ENCODE measurements around the gene SIN3A. TPM values are rescaled to one million over a fixed set of nuclear protein-coding genes. Genes with fewer than 3 reads are reported as not detected.
"Not testable (repeated sequence)": the region's sequence is repeated elsewhere in the genome, so short reads cannot be mapped to it uniquely, and the experiment has no call there.

Gene SIN3A
- total and polyA plus RNA-seq, 2 experiments from 2014 or later: 19.2 to 41.1 TPM

GRCh38 chr15:75348034-75348561, 103.4 kb downstream of the SIN3A start:
- Histone ChIP-seq H3K4me1 (ENCODE audit: low read depth) (no peaks in the 10 kb centered on the region), H3K4me3 (peak overlapping the region; percentile 89), H3K36me3 (no peaks in the 10 kb centered on the region), H3K27me3 (no peaks in the 10 kb centered on the region), H3K9me3 (ENCODE audit: low read depth) (no peaks in the 10 kb centered on the region), H3K27ac (no peak overlapping the region)
- peak; percentile 13 to 38 for DNase-seq (ENCODE audit: low read depth in 1 of 2, low spot score in 1 of 2)
- TF ChIP-seq CTCF (IDR thresholded peaks at IDR 0.05; ENCODE audit: low read depth, low read length): no peak

GRCh38 chr15:75347222-75348033, 104.1 kb downstream of the SIN3A start:
- Histone ChIP-seq H3K27me3 (no peaks in the 10 kb centered on the region), H3K4me1 (ENCODE audit: low read depth) (no peaks in the 10 kb centered on the region)
- no peak for TF ChIP-seq CTCF (IDR thresholded peaks at IDR 0.05; ENCODE audit: low read depth, low read length)

GRCh38 chr15:75346796-75347221, 104.7 kb downstream of the SIN3A start, which contains the start of gene NEIL1:
Gene NEIL1 (plus strand): TSS chr15:75347039. CDS start chr15:75348906, 1,867 bp downstream.
- Histone ChIP-seq H3K4me3 (peak within 1 kb of the TSS; percentile 89), H3K27me3 (no peaks in the 10 kb centered on the region), H3K36me3 (no peaks in the 10 kb centered on the region), H3K4me1 (ENCODE audit: low read depth) (no peaks in the 10 kb centered on the region), H3K9me3 (ENCODE audit: low read depth) (no peaks in the 10 kb centered on the region), H3K27ac (no peak within 1 kb of the TSS)
- DNase-seq (ENCODE audit: low read depth in 1 of 2, low spot score in 1 of 2): no peak
- no peak for TF ChIP-seq CTCF (IDR thresholded peaks at IDR 0.05; ENCODE audit: low read depth, low read length)

More at GRCh38 chr15:75347222-75348033, 104.1 kb downstream of the SIN3A start:
- peak overlapping the region; percentile 89 for H3K4me3 ChIP-seq
- H3K36me3 ChIP-seq: no peaks in the 10 kb centered on the region
- H3K9me3 ChIP-seq (ENCODE audit: low read depth): no peaks in the 10 kb centered on the region
- peak; percentile 36 to 74 for DNase-seq (ENCODE audit: low read depth in 1 of 2, low spot score in 1 of 2)
- H3K27ac ChIP-seq: no peak overlapping the region

GRCh38 chr15:75343953-75344352, 107.5 kb downstream of the SIN3A start:
- H3K27ac ChIP-seq, H3K36me3 ChIP-seq: not testable (repeated sequence)

GRCh38 chr15:75342221-75342620, 109.3 kb downstream of the SIN3A start:
- Histone ChIP-seq H3K9me3 (ENCODE audit: low read depth) (no peaks in the 10 kb centered on the region), H3K27me3 (no peaks in the 10 kb centered on the region), H3K27ac (no peak overlapping the region), H3K36me3 (no peaks in the 10 kb centered on the region), H3K4me1 (ENCODE audit: low read depth) (no peaks in the 10 kb centered on the region), H3K4me3 (no peak overlapping the region)
- no peak for TF ChIP-seq CTCF (IDR thresholded peaks at IDR 0.05; ENCODE audit: low read depth, low read length)
- DNase-seq (ENCODE audit: low read depth in 1 of 2, low spot score in 1 of 2): no peak

More at GRCh38 chr15:75343953-75344352, 107.5 kb downstream of the SIN3A start:
- not testable (repeated sequence) for H3K4me1 ChIP-seq (ENCODE audit: low read depth); H3K27me3 ChIP-seq; H3K9me3 ChIP-seq (ENCODE audit: low read depth); H3K4me3 ChIP-seq
- DNase-seq (ENCODE audit: low read depth in 1 of 2, low spot score in 1 of 2): peak in 1 of 2 donors; percentile 38
